Measurements from ENCODE around the gene DBR1. TPM values are rescaled to one million over a fixed set of nuclear protein-coding genes. Genes with fewer than 3 reads are reported as not detected.

DBR1 gene
- total RNA-seq = 7.1 TPM
- long read RNA-seq, partial matches to known transcripts = 0 of 1 reads
- long read RNA-seq, other reads (novel, unspliced or antisense) = 0 of 1 reads

- DNase-seq (ENCODE audit: missing footprints) (peak; percentile 88), ATAC-seq (peak; percentile 95)
- intact Hi-C loops (cut with DNase I) = no loop called here
Observed at GRCh38 chr3:138174421-138175131, at the start of gene DBR1. Gene DBR1, minus strand, starts transcription at chr3:138174921. Its CDS starts 126 bp downstream, at chr3:138174795.

GRCh38 chr3:138222942-138223287 lies 48.2 kb upstream of the DBR1 start:
- intact Hi-C loops (cut with DNase I) = no loop called here
- no peak for ATAC-seq
- no peak for DNase-seq (ENCODE audit: missing footprints)

GRCh38 chr3:138222131-138222941 lies 47.6 kb upstream of the DBR1 start:
- no peak for DNase-seq (ENCODE audit: missing footprints)
- no peak for ATAC-seq
- intact Hi-C loops (cut with DNase I) = no loop called here

GRCh38 chr3:138220788-138221187 lies 46.1 kb upstream of the DBR1 start:
- DNase-seq (ENCODE audit: missing footprints) = no peak
- ATAC-seq = no peak
- intact Hi-C loops (cut with DNase I) = no loop called here

- intact Hi-C loops (cut with DNase I) = no loop called here
- DNase-seq (ENCODE audit: missing footprints) (no peak), ATAC-seq (no peak)
Observed at GRCh38 chr3:138220242-138220641, 45.5 kb upstream of the DBR1 start.

- DNase-seq (ENCODE audit: missing footprints) (no peak), ATAC-seq (no peak)
- intact Hi-C loops (cut with DNase I) = no loop called here
Observed at GRCh38 chr3:138219255-138219654, 44.5 kb upstream of the DBR1 start.

- ATAC-seq = no peak
- intact Hi-C loops (cut with DNase I) = no loop called here
- no peak for DNase-seq (ENCODE audit: missing footprints)
Observed at GRCh38 chr3:138213398-138214085, 38.8 kb upstream of the DBR1 start.

- intact Hi-C loops (cut with DNase I) = no loop called here
- ATAC-seq = no peak
- DNase-seq (ENCODE audit: missing footprints) = no peak
Observed at GRCh38 chr3:138210528-138210927, 35.8 kb upstream of the DBR1 start.

- DNase-seq (ENCODE audit: missing footprints) (no peak), ATAC-seq (no peak)
- intact Hi-C loops (cut with DNase I) = no loop called here
Observed at GRCh38 chr3:138206196-138206595, 31.5 kb upstream of the DBR1 start.

GRCh38 chr3:138205527-138205926 lies 30.8 kb upstream of the DBR1 start:
- ATAC-seq (no peak), DNase-seq (ENCODE audit: missing footprints) (no peak)
- intact Hi-C loops (cut with DNase I) = no loop called here

GRCh38 chr3:138203938-138204337 lies 29.2 kb upstream of the DBR1 start:
- DNase-seq (ENCODE audit: missing footprints) (no peak), ATAC-seq (no peak)
- intact Hi-C loops (cut with DNase I) = no loop called here

- intact Hi-C loops (cut with DNase I) = no loop called here
- no peak for ATAC-seq
- DNase-seq (ENCODE audit: missing footprints) = no peak
Observed at GRCh38 chr3:138202945-138203701, 28.4 kb upstream of the DBR1 start.

- intact Hi-C loops (cut with DNase I) = no loop called here
- no peak for ATAC-seq
Observed at GRCh38 chr3:138200424-138200823, 25.7 kb upstream of the DBR1 start.

GRCh38 chr3:138199851-138200250 lies 25.1 kb upstream of the DBR1 start:
- intact Hi-C loops (cut with DNase I) = no loop called here

More at GRCh38 chr3:138200424-138200823, 25.7 kb upstream of the DBR1 start:
- DNase-seq (ENCODE audit: missing footprints) = no peak

GRCh38 chr3:138197524-138197923 lies 22.8 kb upstream of the DBR1 start:
- intact Hi-C loops (cut with DNase I) = no loop called here
- ATAC-seq = no peak
- no peak for DNase-seq (ENCODE audit: missing footprints)

More at GRCh38 chr3:138199851-138200250, 25.1 kb upstream of the DBR1 start:
- DNase-seq (ENCODE audit: missing footprints) = no peak
- no peak for ATAC-seq

- DNase-seq (ENCODE audit: missing footprints) (no peak), ATAC-seq (peak; percentile 73)
- intact Hi-C loops (cut with DNase I) = no loop called here
Observed at GRCh38 chr3:138197058-138197457, 22.3 kb upstream of the DBR1 start.

GRCh38 chr3:138196023-138196422 lies 21.3 kb upstream of the DBR1 start:
- intact Hi-C loops (cut with DNase I) = no loop called here
- DNase-seq (ENCODE audit: missing footprints) (no peak), ATAC-seq (no peak)

- DNase-seq (ENCODE audit: missing footprints) (no peak), ATAC-seq (peak; percentile 39)
- intact Hi-C loops (cut with DNase I) = no loop called here
Observed at GRCh38 chr3:138195481-138195880, 20.8 kb upstream of the DBR1 start.
